H1 (cell line): ENCODE data around the gene KRTDAP. TPM values are rescaled to one million over a fixed set of nuclear protein-coding genes. Genes with fewer than 3 reads are reported as not detected.

Experiments used
- ATF2 ChIP-seq: IDR thresholded peaks from 2 replicates; pipeline ENCODE4 v1.6.1; 2012; ENCODE audit warnings: low read length, inconsistent platforms
- CTBP2 ChIP-seq: IDR thresholded peaks from 2 replicates; pipeline ENCODE4 v1.7.0; 2011; ENCODE audit warnings: borderline replicate concordance, mild to moderate bottlenecking, moderate library complexity, mixed read lengths, low read length; ENCODE audit not compliant: insufficient read depth, insufficient read length
- EGR1 ChIP-seq: IDR thresholded peaks from 2 replicates; pipeline ENCODE4 v1.6.1; 2011; ENCODE audit warnings: low read depth, low read length, borderline replicate concordance
- JUND ChIP-seq: IDR thresholded peaks from 2 replicates; pipeline ENCODE4 v1.6.1; 2011; ENCODE audit warnings: mild to moderate bottlenecking, improper control_type of control experiment, low read length
- TAF1 ChIP-seq: IDR thresholded peaks from 2 replicates; pipeline ENCODE4 v1.6.1; 2011; ENCODE audit warnings: mild to moderate bottlenecking, low read depth, low read length
- polyA plus RNA-seq, 7 experiments: library from polyadenylated mRNA; depleted of rRNA in 3 of 7; stranded (reverse) in 5 of 7; unstranded in 2 of 7; fragments of >200 nt in 5 of 7; fragments of 200-250 nt in 2 of 7; gene quantifications; 1 replicate in 5 of 7; 2 replicates in 1 of 7; 4 replicates in 1 of 7; pipeline versions ENCODE4 v1.2.1 to v1.2.3, GENCODE V29; 2011 to 2013; ENCODE audit warnings: missing spikeins in 2 of 7, mixed read lengths in 2 of 7
- total RNA-seq: library from RNA; stranded (reverse); fragmentation: NEBNext Ultra II Directional; extraction: Animal tissue kit (Norgen Biotek cat#: 25700); gene quantifications from 2 replicates; pipeline ENCODE4 v1.2.1, GENCODE V29; 2021

Gene KRTDAP
- total and polyA plus RNA-seq, 2 of the 8 experiments (the other 6 are each of a cell fraction or from before 2014, with no cell fraction given): 0.69 to 0.88 TPM

- TF ChIP-seq EGR1 (no peak), CTBP2 (no peak), TAF1 (no peak), JUND (no peak), ATF2 (no peak)
Observed at GRCh38 chr19:35497406-35497805, 7.1 kb upstream of the KRTDAP start (continued).
